GM12865 (cell line): ENCODE measurements around the gene DIS3L2.
A peak's percentile ranks its signal among the peaks of the same experiment; 100 is the strongest.

Experiments used
- DNase-seq: peaks from one replicate; pipeline ENCODE4 v3.0.0; 2010; ENCODE audit warnings: low read depth
- H3K4me3 ChIP-seq: 2 replicates; pipeline ENCODE4 v1.5.1; 2011; ENCODE audit warnings: mild to moderate bottlenecking, low read depth, low read length, control low read depth
- TF ChIP-seq, protein P1 (sequence below): IDR thresholded peaks from 2 replicates; pipeline ENCODE4 v1.5.1; 2011; ENCODE audit warnings: low read length, control low read depth, low read depth, inconsistent platforms; ENCODE audit not compliant: insufficient read depth; ENCODE audit errors: missing control alignments

Gene DIS3L2

GRCh38 chr2:232075859-232076258 is 114.3 kb downstream of the DIS3L2 start:
- no peak overlapping the region for H3K4me3 ChIP-seq
- peak; percentile 9 for DNase-seq
- TF ChIP-seq, protein P1, sequence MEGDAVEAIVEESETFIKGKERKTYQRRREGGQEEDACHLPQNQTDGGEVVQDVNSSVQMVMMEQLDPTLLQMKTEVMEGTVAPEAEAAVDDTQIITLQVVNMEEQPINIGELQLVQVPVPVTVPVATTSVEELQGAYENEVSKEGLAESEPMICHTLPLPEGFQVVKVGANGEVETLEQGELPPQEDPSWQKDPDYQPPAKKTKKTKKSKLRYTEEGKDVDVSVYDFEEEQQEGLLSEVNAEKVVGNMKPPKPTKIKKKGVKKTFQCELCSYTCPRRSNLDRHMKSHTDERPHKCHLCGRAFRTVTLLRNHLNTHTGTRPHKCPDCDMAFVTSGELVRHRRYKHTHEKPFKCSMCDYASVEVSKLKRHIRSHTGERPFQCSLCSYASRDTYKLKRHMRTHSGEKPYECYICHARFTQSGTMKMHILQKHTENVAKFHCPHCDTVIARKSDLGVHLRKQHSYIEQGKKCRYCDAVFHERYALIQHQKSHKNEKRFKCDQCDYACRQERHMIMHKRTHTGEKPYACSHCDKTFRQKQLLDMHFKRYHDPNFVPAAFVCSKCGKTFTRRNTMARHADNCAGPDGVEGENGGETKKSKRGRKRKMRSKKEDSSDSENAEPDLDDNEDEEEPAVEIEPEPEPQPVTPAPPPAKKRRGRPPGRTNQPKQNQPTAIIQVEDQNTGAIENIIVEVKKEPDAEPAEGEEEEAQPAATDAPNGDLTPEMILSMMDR = no peak

DNA sequence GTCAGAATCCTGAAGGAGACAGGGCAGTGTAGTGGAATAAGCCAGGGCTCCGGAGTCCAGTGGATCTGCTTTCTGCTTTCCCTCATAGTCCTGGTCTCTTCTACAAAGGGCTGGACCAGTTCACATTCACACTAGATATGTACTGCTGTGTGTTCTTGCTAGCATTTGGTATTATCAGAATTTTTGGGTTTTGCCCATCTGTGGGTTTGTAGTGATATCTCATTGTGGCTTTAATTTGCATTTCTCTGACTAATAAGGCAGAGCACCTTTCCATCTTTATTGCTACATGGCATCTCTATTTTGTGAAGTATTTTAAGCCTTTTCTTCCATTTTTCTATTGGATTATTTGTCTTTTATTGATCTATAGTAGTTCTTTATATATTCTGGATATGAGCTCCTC is 114.8 kb downstream of the DIS3L2 start:
- DNase-seq = no peak

GRCh38 chr2:232076736-232077135 is 115.2 kb downstream of the DIS3L2 start:
- TF ChIP-seq, protein P1 = no peak
- H3K4me3 ChIP-seq = no peak overlapping the region
- DNase-seq = no peak

More for the DNA sequence above, 114.8 kb downstream of the DIS3L2 start:
- H3K4me3 ChIP-seq = no peak overlapping the region
- TF ChIP-seq, protein P1 = no peak

- TF ChIP-seq, protein P1 = no peak
- H3K4me3 ChIP-seq = no peak overlapping the region
- DNase-seq = no peak
Observed at GRCh38 chr2:232085164-232085563, 123.7 kb downstream of the DIS3L2 start.

DNA sequence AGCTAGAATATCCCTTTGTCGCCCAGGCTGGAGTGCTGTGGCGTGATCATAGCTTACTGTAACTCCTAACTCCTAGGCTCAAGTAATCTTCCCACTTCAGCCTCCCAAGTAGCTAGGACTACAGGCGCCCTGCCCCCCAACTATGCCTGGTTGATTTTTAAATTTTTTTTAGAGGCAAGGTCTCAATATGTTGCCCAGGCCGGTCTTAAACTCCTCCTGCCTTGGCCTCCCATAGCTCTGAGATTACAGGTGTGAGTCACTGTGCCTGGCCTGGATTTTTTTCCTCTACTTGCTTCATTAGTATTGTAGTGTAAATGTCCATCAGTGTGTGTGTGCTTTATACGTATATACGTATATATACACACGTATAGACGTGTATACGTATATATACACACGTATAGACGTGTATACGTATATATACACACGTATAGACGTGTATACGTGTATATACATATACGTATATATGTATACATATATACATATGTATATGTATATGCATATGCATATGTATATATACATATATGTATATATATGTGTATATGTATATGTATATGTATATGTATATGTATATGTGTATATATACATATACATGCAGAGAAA is 124.4 kb downstream of the DIS3L2 start:
- TF ChIP-seq, protein P1 = no peak
- no peak overlapping the region for H3K4me3 ChIP-seq
- DNase-seq = no peak

DNA sequence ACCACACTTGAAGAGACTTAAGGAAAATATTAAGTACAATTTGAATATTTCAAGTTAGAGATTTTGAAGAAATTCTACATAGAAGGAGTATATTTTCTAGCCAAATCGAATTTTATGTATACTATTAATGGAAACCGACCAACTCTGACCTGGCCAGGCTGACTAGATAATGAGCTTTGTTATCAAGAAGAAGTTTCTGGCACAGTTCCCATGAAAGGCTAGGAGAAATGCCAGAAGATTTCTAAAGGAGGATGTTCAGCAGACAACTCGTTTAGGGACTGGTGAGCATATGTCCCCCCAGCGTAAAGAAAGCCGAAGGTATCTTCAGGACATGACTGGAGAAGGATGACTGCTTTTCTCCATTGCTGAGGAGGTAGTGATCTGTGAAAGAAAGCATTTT is 127.3 kb downstream of the DIS3L2 start:
- TF ChIP-seq, protein P1 = no peak
- H3K4me3 ChIP-seq = no peak overlapping the region
- DNase-seq = no peak

GRCh38 chr2:232094201-232094600 is 132.7 kb downstream of the DIS3L2 start:
- no peak overlapping the region for H3K4me3 ChIP-seq
- no peak for DNase-seq
- TF ChIP-seq, protein P1 = no peak
